ENCODE data around the gene LRRC8C. TPM values are rescaled to one million over a fixed set of nuclear protein-coding genes. Genes with fewer than 3 reads are reported as not detected.

Gene LRRC8C
- total and polyA plus RNA-seq, 5 donors, result 3.6 to 10.6 (median 6.0) TPM

- Histone ChIP-seq H3K4me3 (ENCODE audit: low read length) (no peak overlapping the region), H3K27ac (ENCODE audit: low read length) (no peak overlapping the region), H3K27me3 (ENCODE audit: control insufficient read depth, insufficient read depth) (no peaks in the 10 kb centered on the region), H3K4me1 (ENCODE audit: control insufficient read depth, insufficient read depth, low read length) (no peaks in the 10 kb centered on the region), H3K9me3 (ENCODE audit: control insufficient read depth, low read length) (no peaks in the 10 kb centered on the region)
- intact Hi-C loops (cut with DNase I), result no loop called here
- ATAC-seq (peak; percentile 52 to 84), DNase-seq (peak in 1 of 3 donors; percentile 22)
- WGBS, result 50% methylated on average over 3 of the region's 3 CpGs
Measured at GRCh38 chr1:89734442-89734841, 101.5 kb downstream of the LRRC8C start.

GRCh38 chr1:89735479-89735878 lies 102.6 kb downstream of the LRRC8C start:
- ATAC-seq, result no peak
- Histone ChIP-seq H3K4me1 (ENCODE audit: control insufficient read depth, insufficient read depth, low read length) (no peaks in the 10 kb centered on the region), H3K27ac (ENCODE audit: low read length) (no peak overlapping the region), H3K9me3 (ENCODE audit: control insufficient read depth, low read length) (no peaks in the 10 kb centered on the region), H3K27me3 (ENCODE audit: control insufficient read depth, insufficient read depth) (no peaks in the 10 kb centered on the region), H3K4me3 (ENCODE audit: low read length) (no peak overlapping the region)
- intact Hi-C loops (cut with DNase I), result no loop called here
- no peak for DNase-seq
- WGBS, result 58% methylated on average over 1 of the region's 1 CpG

GRCh38 chr1:89736937-89737733 lies 104.2 kb downstream of the LRRC8C start:
- Histone ChIP-seq H3K4me3 (ENCODE audit: low read length) (no peak overlapping the region), H3K27me3 (ENCODE audit: control insufficient read depth, insufficient read depth) (no peaks in the 10 kb centered on the region), H3K27ac (ENCODE audit: low read length) (no peak overlapping the region), H3K9me3 (ENCODE audit: control insufficient read depth, low read length) (no peaks in the 10 kb centered on the region), H3K4me1 (ENCODE audit: control insufficient read depth, insufficient read depth, low read length) (no peaks in the 10 kb centered on the region)
- intact Hi-C loops (cut with DNase I), result no loop called here
- ATAC-seq, result no peak
- whole genome bisulfite sequencing, result 92% methylated on average over 5 of the region's 5 CpGs
- no peak for DNase-seq

GRCh38 chr1:89737985-89738510 lies 105.1 kb downstream of the LRRC8C start:
- Histone ChIP-seq H3K27me3 (ENCODE audit: control insufficient read depth, insufficient read depth) (no peaks in the 10 kb centered on the region), H3K4me3 (ENCODE audit: low read length) (no peak overlapping the region), H3K9me3 (ENCODE audit: control insufficient read depth, low read length) (no peaks in the 10 kb centered on the region), H3K27ac (ENCODE audit: low read length) (no peak overlapping the region), H3K4me1 (ENCODE audit: control insufficient read depth, insufficient read depth, low read length) (no peaks in the 10 kb centered on the region)
- DNase-seq (no peak), ATAC-seq (no peak)
- 93% methylated on average over 10 of the region's 10 CpGs for WGBS
- intact Hi-C loops (cut with DNase I), result loop anchor here in 1 of 4 donors (2.0 kb wide), 1 partner anchor 21 kb away; no protein-coding TSS in a partner anchor

GRCh38 chr1:89739013-89739843 lies 106.3 kb downstream of the LRRC8C start:
- no peaks in the 10 kb centered on the region for H3K9me3 ChIP-seq (ENCODE audit: control insufficient read depth, low read length)
- no peaks in the 10 kb centered on the region for H3K4me1 ChIP-seq (ENCODE audit: control insufficient read depth, insufficient read depth, low read length)
- DNase-seq (no peak), ATAC-seq (peak; percentile 19 to 50)
- 56% methylated on average over 10 of the region's 10 CpGs for WGBS
- no peak overlapping the region for H3K4me3 ChIP-seq (ENCODE audit: low read length)
- intact Hi-C loops (cut with DNase I), result loop anchor here in 1 of 4 donors (2.0 kb wide), 1 partner anchor 20 kb away; no protein-coding TSS in a partner anchor
- H3K27me3 ChIP-seq (ENCODE audit: control insufficient read depth, insufficient read depth), result no peaks in the 10 kb centered on the region
- H3K27ac ChIP-seq (ENCODE audit: low read length), result no peak overlapping the region

GRCh38 chr1:89739844-89740216 lies 106.9 kb downstream of the LRRC8C start:
- H3K27ac ChIP-seq (ENCODE audit: low read length), result no peak overlapping the region
- no peaks in the 10 kb centered on the region for H3K9me3 ChIP-seq (ENCODE audit: control insufficient read depth, low read length)
- WGBS, result 80% methylated on average over 1 of the region's 1 CpG
- H3K4me3 ChIP-seq (ENCODE audit: low read length), result no peak overlapping the region
- no peak for ATAC-seq
- H3K4me1 ChIP-seq (ENCODE audit: control insufficient read depth, insufficient read depth, low read length), result no peaks in the 10 kb centered on the region
- DNase-seq, result no peak
- H3K27me3 ChIP-seq (ENCODE audit: control insufficient read depth, insufficient read depth), result no peaks in the 10 kb centered on the region
- intact Hi-C loops (cut with DNase I), result loop anchor here in 1 of 4 donors (2.0 kb wide), 1 partner anchor 19 kb away; no protein-coding TSS in a partner anchor

- Histone ChIP-seq H3K4me1 (ENCODE audit: control insufficient read depth, insufficient read depth, low read length) (no peaks in the 10 kb centered on the region), H3K4me3 (ENCODE audit: low read length) (no peak overlapping the region), H3K27ac (ENCODE audit: low read length) (no peak overlapping the region), H3K27me3 (ENCODE audit: control insufficient read depth, insufficient read depth) (no peaks in the 10 kb centered on the region), H3K9me3 (ENCODE audit: control insufficient read depth, low read length) (no peaks in the 10 kb centered on the region)
- ATAC-seq (no peak), DNase-seq (no peak)
- WGBS, result 92% methylated on average over 4 of the region's 4 CpGs
- intact Hi-C loops (cut with DNase I), result no loop called here
Measured at GRCh38 chr1:89743788-89744187, 110.9 kb downstream of the LRRC8C start.

GRCh38 chr1:89746424-89747149 lies 113.7 kb downstream of the LRRC8C start:
- Histone ChIP-seq H3K27me3 (ENCODE audit: control insufficient read depth, insufficient read depth) (no peaks in the 10 kb centered on the region), H3K9me3 (ENCODE audit: control insufficient read depth, low read length) (no peaks in the 10 kb centered on the region), H3K4me1 (ENCODE audit: control insufficient read depth, insufficient read depth, low read length) (no peaks in the 10 kb centered on the region), H3K27ac (ENCODE audit: low read length) (no peak overlapping the region), H3K4me3 (ENCODE audit: low read length) (no peak overlapping the region)
- 88% methylated on average over 3 of the region's 4 CpGs for WGBS
- ATAC-seq (no peak), DNase-seq (no peak)
- intact Hi-C loops (cut with DNase I), result no loop called here

GRCh38 chr1:89753761-89754160 lies 120.8 kb downstream of the LRRC8C start:
- Histone ChIP-seq H3K4me1 (ENCODE audit: control insufficient read depth, insufficient read depth, low read length) (peaks cover 9% of the 10 kb centered on the region), H3K9me3 (ENCODE audit: control insufficient read depth, low read length) (no peaks in the 10 kb centered on the region), H3K4me3 (ENCODE audit: low read length) (no peak overlapping the region), H3K27me3 (ENCODE audit: control insufficient read depth, insufficient read depth) (no peaks in the 10 kb centered on the region), H3K27ac (ENCODE audit: low read length) (peak overlapping the region; percentile 45)
- no peak for DNase-seq
- intact Hi-C loops (cut with DNase I), result loop anchor here in 1 of 4 donors (10.0 kb wide), 1 partner anchor 49 kb away; no protein-coding TSS in a partner anchor
- ATAC-seq, result no peak

GRCh38 chr1:89754518-89754917 lies 121.6 kb downstream of the LRRC8C start:
- Histone ChIP-seq H3K9me3 (ENCODE audit: control insufficient read depth, low read length) (no peaks in the 10 kb centered on the region), H3K27me3 (ENCODE audit: control insufficient read depth, insufficient read depth) (no peaks in the 10 kb centered on the region), H3K4me3 (ENCODE audit: low read length) (no peak overlapping the region), H3K27ac (ENCODE audit: low read length) (no peak overlapping the region), H3K4me1 (ENCODE audit: control insufficient read depth, insufficient read depth, low read length) (peaks cover 9% of the 10 kb centered on the region)
- DNase-seq, result no peak
- ATAC-seq, result peak in 1 of 2 donors; percentile 31
- 85% methylated on average over 2 of the region's 2 CpGs for WGBS
- intact Hi-C loops (cut with DNase I), result loop anchor here in 1 of 4 donors (10.0 kb wide), 1 partner anchor 50 kb away; no protein-coding TSS in a partner anchor
